Spleen (tissue), 11 donors: ENCODE results near the gene LRFN2. TPM values are rescaled to one million over a fixed set of nuclear protein-coding genes. Genes with fewer than 3 reads are reported as not detected.

Source experiments
- DNase-seq: peaks from one replicate; pipeline ENCODE4 v3.0.0-alpha.2; 2020
- H3K27ac ChIP-seq, 8 donors: fragments of 200-600 bp; sonication (generic) in 7 of 8; 1 replicate in 4 of 8; 2 replicates in 4 of 8; pipeline versions ENCODE4 v1.5.0 to v1.8.0; 2016 to 2021; ENCODE audit warnings: inconsistent platforms in 4 of 8, mild to moderate bottlenecking in 4 of 8, moderate library complexity in 1 of 8
- H3K27me3 ChIP-seq, 7 donors: fragments of 200-600 bp; sonication (generic) in 6 of 7; replicated peaks in 1 of 7; 1 replicate in 4 of 7; 2 replicates in 3 of 7; pipeline versions ENCODE4 v1.5.0 to v1.8.0; 2016 to 2021; ENCODE audit warnings: inconsistent platforms in 3 of 7, mild to moderate bottlenecking in 1 of 7
- H3K36me3 ChIP-seq, 6 donors: fragments of 200-600 bp; sonication (generic) in 5 of 6; 1 replicate in 4 of 6; 2 replicates in 2 of 6; pipeline versions ENCODE4 v1.5.0 to v1.8.0; 2016 to 2021; ENCODE audit warnings: inconsistent platforms in 2 of 6
- H3K4me1 ChIP-seq, 6 donors: fragments of 200-600 bp; sonication (generic) in 5 of 6; 1 replicate in 3 of 6; 2 replicates in 3 of 6; pipeline versions ENCODE4 v1.5.0 to v1.8.0; 2016 to 2021; ENCODE audit warnings: inconsistent platforms in 3 of 6
- H3K4me3 ChIP-seq, 8 donors: fragments of 200-600 bp; sonication (generic) in 7 of 8; 1 replicate in 4 of 8; 2 replicates in 4 of 8; pipeline versions ENCODE4 v1.5.0 to v1.8.0; 2016 to 2021; ENCODE audit warnings: inconsistent platforms in 4 of 8, mild to moderate bottlenecking in 4 of 8, moderate library complexity in 2 of 8
- H3K9me3 ChIP-seq, 8 donors: fragments of 200-600 bp; sonication (generic) in 7 of 8; 1 replicate in 4 of 8; 2 replicates in 4 of 8; pipeline versions ENCODE4 v1.5.0 to v1.8.0; 2016 to 2021; ENCODE audit warnings: inconsistent platforms in 4 of 8
- POLR2A ChIP-seq, 3 donors: fragments of 450-650 bp; IDR thresholded peaks; one replicate each; pipeline ENCODE4 v1.5.1; 2017; ENCODE audit warnings: antibody characterized with exemption in 3 of 3, mild to moderate bottlenecking in 1 of 3
- POLR2AphosphoS5 ChIP-seq, 3 donors: sonication (generic); formaldehyde crosslinking; IDR thresholded peaks; one replicate each; pipeline ENCODE4 v1.5.1; 2017; ENCODE audit warnings: antibody characterized with exemption in 3 of 3
- WGBS, 5 donors: extraction: QIAGEN DNeasy Blood & Tissue Kit in 3 of 5; methylation state at CpG; one replicate each; pipeline versions ENCODE4 v1.1.5 to v1.1.7; 2013 to 2018; 5-methylcytosine and 5-hydroxymethylcytosine counted together
- intact Hi-C: fragments of 100-400 bp; cut with DNase I; formaldehyde crosslinking; loops from one replicate; pipeline ENCODE4 v1.15.0; 2023; ENCODE audit warnings: low total_unique reads
- polyA plus RNA-seq, 3 donors: library from polyadenylated mRNA; stranded (reverse); fragments of 200-250 nt; gene quantifications; one replicate each; pipeline ENCODE4 v1.2.1, GENCODE V29; 2013
- total RNA-seq, 7 donors: library from RNA; depleted of rRNA in 3 of 7; stranded (reverse); fragments of >200 nt in 3 of 7; fragmentation: NEBNext Ultra II Directional in 4 of 7; extraction: Animal tissue kit (Norgen Biotek cat#: 25700) in 4 of 7; gene quantifications; one replicate each; pipeline versions ENCODE4 v1.1.0 to v1.2.1, GENCODE V29; 2016 to 2021
- TF ChIP-seq, protein P1 (sequence below), 11 experiments: fragments of 200-600 bp in 7 of 11; fragments of 450-650 bp in 4 of 11; sonication (generic) in 4 of 11; IDR thresholded peaks in 8 of 11; conservative IDR thresholded peaks in 3 of 11; 1 replicate in 7 of 11; 2 replicates in 4 of 11; pipeline versions ENCODE4 v1.4.0 to v1.8.0; 2016 to 2021; ENCODE audit warnings: antibody characterized with exemption in 11 of 11, inconsistent platforms in 4 of 11, mild to moderate bottlenecking in 1 of 11
- donor health status: healthy with polysubstance abuse.
- donor health status: DM: no; HTN: no; CAD: no; lungs with moderate emphysema.
- donor health status: DM: no; HTN: no; CAD: no.
- donor health status: Bipolar disorder and iron deficiency.
- donor health status: healthy.
- donor health status: DM: no; HTN: no; CAD: no.
- donor health status: DM: yes; HTN: yes; CAD: no.

Gene LRFN2
- total and polyA plus RNA-seq, 10 donors = 0.05 to 6.0 (median 1.3) TPM

DNA sequence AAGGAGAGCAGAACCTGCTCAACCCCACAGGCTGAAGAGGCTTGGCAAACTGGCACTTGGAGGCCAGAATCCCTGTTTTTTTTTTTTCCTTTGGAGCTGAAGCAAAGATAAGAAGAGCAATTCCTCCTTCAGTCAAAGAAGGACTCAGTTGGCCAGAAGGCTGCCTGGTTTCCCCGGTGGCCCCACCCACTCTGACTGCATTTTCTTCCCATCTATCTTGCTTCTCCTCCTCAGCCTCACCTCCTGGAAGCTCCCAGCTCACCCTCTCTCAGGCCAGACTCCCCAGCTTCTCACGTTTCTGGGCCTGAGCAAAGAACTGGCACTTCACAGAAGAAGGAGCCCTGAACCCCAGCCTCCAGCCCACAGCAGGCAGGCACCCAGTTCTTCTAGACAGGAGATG is 2.4 kb downstream of the LRFN2 start:
- H3K27me3 ChIP-seq = peaks cover 0 to 66% (median 22%) of the 10 kb centered on the region in 7 donors
- no peaks in the 10 kb centered on the region for H3K9me3 ChIP-seq
- intact Hi-C loops = loop anchor here (5.0 kb wide), 1 partner anchor 257 kb away; no protein-coding TSS in a partner anchor
- H3K36me3 ChIP-seq = no peaks in the 10 kb centered on the region
- H3K27ac ChIP-seq = no peak overlapping the region
- TF ChIP-seq POLR2A (IDR thresholded peaks at IDR 0.05) (no peak), POLR2AphosphoS5 (IDR thresholded peaks at IDR 0.05) (no peak)
- TF ChIP-seq, protein P1, sequence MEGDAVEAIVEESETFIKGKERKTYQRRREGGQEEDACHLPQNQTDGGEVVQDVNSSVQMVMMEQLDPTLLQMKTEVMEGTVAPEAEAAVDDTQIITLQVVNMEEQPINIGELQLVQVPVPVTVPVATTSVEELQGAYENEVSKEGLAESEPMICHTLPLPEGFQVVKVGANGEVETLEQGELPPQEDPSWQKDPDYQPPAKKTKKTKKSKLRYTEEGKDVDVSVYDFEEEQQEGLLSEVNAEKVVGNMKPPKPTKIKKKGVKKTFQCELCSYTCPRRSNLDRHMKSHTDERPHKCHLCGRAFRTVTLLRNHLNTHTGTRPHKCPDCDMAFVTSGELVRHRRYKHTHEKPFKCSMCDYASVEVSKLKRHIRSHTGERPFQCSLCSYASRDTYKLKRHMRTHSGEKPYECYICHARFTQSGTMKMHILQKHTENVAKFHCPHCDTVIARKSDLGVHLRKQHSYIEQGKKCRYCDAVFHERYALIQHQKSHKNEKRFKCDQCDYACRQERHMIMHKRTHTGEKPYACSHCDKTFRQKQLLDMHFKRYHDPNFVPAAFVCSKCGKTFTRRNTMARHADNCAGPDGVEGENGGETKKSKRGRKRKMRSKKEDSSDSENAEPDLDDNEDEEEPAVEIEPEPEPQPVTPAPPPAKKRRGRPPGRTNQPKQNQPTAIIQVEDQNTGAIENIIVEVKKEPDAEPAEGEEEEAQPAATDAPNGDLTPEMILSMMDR (IDR thresholded peaks at IDR 0.05 in 8 of 11, conservative IDR thresholded peaks at IDR 0.05 in 3 of 11) = no peak
- H3K4me1 ChIP-seq = peaks cover 0 to 34% (median 24%) of the 10 kb centered on the region in 6 donors
- 51 to 75% (median 58%) methylated on average over 2 of the region's 2 CpGs for WGBS, 5 donors
- no peak overlapping the region for H3K4me3 ChIP-seq
- no peak for DNase-seq

DNA sequence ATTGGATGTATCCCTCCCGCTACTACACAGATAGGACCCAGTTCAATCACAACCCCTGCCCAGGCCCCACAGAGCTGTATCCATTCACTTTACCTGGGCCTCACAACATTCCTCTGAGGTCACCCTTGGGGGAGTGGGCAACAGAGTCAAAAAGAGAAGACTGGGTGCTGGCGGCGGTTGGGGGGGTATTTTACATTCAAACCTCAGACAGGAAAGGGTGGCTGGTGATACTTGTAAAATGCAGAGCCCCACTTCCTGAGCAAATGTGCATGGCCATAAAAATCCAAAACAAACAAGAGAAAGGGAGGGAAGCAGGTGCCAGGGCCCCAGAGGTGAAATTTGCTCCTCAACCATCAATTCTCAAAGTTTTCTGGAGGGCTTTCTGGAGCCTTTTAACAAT is 3.5 kb downstream of the LRFN2 start:
- no peak for DNase-seq
- no peak overlapping the region for H3K27ac ChIP-seq
- intact Hi-C loops = no loop called here
- WGBS, 5 donors = 29 to 52% (median 42%) methylated on average over 3 of the region's 3 CpGs
- H3K9me3 ChIP-seq = no peaks in the 10 kb centered on the region
- peaks cover 0 to 34% (median 24%) of the 10 kb centered on the region in 6 donors for H3K4me1 ChIP-seq
- no peaks in the 10 kb centered on the region for H3K36me3 ChIP-seq
- TF ChIP-seq POLR2AphosphoS5 (IDR thresholded peaks at IDR 0.05) (no peak), POLR2A (IDR thresholded peaks at IDR 0.05) (no peak)
- TF ChIP-seq, protein P1 (IDR thresholded peaks at IDR 0.05 in 8 of 11, conservative IDR thresholded peaks at IDR 0.05 in 3 of 11) = no peak
- no peak overlapping the region for H3K4me3 ChIP-seq
- peaks cover 0 to 56% (median 17%) of the 10 kb centered on the region in 7 donors for H3K27me3 ChIP-seq

GRCh38 chr6:40582892-40583291 is 4.3 kb downstream of the LRFN2 start:
- H3K4me1 ChIP-seq = peaks cover 0 to 28% (median 20%) of the 10 kb centered on the region in 6 donors
- H3K36me3 ChIP-seq = no peaks in the 10 kb centered on the region
- no peaks in the 10 kb centered on the region for H3K9me3 ChIP-seq
- WGBS, 5 donors = 72 to 91% (median 85%) methylated on average over 3 of the region's 3 CpGs
- H3K27ac ChIP-seq = no peak overlapping the region
- H3K27me3 ChIP-seq = peaks cover 0 to 48% (median 13%) of the 10 kb centered on the region in 7 donors
- no peak overlapping the region for H3K4me3 ChIP-seq
- TF ChIP-seq, protein P1 (IDR thresholded peaks at IDR 0.05 in 8 of 11, conservative IDR thresholded peaks at IDR 0.05 in 3 of 11) = no peak
- TF ChIP-seq POLR2A (IDR thresholded peaks at IDR 0.05) (no peak), POLR2AphosphoS5 (IDR thresholded peaks at IDR 0.05) (no peak)
- intact Hi-C loops = no loop called here
- no peak for DNase-seq

- Histone ChIP-seq H3K9me3 (no peaks in the 10 kb centered on the region), H3K36me3 (no peaks in the 10 kb centered on the region), H3K4me3 (no peak overlapping the region), H3K27ac (no peak overlapping the region), H3K4me1 (no peaks in the 10 kb centered on the region), H3K27me3 (peaks cover 0 to 10% (median 0%) of the 10 kb centered on the region in 7 donors)
- TF ChIP-seq POLR2A (IDR thresholded peaks at IDR 0.05) (no peak), POLR2AphosphoS5 (IDR thresholded peaks at IDR 0.05) (no peak)
- TF ChIP-seq, protein P1 (IDR thresholded peaks at IDR 0.05 in 8 of 11, conservative IDR thresholded peaks at IDR 0.05 in 3 of 11) = no peak
- DNase-seq = no peak
- intact Hi-C loops = no loop called here
- WGBS, 5 donors = 79 to 98% (median 92%) methylated on average over 3 of the region's 3 CpGs
These were observed 8.1 kb downstream of the LRFN2 start for GRCh38 chr6:40579101-40579500.
